HT-29 (cell line): Measurements from ENCODE around the gene RGR. TPM values are rescaled to one million over a fixed set of nuclear protein-coding genes. Genes with fewer than 3 reads are reported as not detected.

Experiments used
- DNase-seq: peaks from one replicate; pipeline ENCODE4 v3.0.0-alpha.2; 2015; ENCODE audit warnings: low spot score
- total RNA-seq: library from RNA; depleted of rRNA; stranded (reverse); fragments of >200 nt; shearing (Covaris generic); gene quantifications from 2 replicates; pipeline ENCODE4 v1.2.3, GENCODE V29; 2014

RGR gene
- total RNA-seq, 1 experiment from 2014 or later: not detected

DNA sequence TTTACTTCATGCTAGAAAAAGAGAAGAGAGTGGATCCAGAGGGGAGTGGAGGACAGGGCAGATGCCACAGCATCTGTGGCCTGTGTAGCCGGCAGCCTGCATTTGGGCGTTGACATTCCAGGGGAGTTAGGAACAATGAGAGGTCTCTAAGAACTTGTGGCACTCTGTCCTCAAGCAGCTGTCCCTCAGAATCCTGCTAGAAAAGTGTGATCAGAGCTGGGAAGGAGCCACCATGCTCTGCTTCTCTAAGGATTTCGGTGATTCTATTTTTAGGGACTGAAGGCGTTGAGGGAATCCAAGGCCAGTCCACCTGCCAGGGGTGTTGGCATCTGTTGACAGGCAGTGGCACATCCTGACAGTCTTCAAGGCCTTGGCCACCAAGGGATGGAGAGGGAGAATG lies 27.1 kb upstream of the RGR start:
- no peak for DNase-seq

DNA sequence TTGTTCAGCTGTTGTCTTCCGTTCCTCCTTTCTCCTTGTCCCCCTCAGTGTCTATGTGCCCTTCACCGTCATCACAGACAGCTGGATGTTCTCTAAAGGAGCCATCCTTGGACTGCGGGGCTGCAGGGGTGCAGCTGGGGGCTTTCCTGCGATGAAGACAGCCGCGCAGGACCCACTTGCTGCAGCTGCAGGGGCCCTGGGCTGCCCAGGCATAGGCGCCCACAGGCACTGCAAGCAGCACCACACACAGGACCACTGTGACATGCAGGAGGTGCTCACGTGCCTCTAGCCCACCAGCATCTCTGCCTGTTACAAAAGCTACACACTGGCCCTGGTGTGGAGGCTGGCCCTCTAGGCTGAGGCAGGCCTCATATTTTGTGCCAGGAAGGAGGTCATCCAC lies 22.9 kb upstream of the RGR start:
- DNase-seq: no peak

DNA sequence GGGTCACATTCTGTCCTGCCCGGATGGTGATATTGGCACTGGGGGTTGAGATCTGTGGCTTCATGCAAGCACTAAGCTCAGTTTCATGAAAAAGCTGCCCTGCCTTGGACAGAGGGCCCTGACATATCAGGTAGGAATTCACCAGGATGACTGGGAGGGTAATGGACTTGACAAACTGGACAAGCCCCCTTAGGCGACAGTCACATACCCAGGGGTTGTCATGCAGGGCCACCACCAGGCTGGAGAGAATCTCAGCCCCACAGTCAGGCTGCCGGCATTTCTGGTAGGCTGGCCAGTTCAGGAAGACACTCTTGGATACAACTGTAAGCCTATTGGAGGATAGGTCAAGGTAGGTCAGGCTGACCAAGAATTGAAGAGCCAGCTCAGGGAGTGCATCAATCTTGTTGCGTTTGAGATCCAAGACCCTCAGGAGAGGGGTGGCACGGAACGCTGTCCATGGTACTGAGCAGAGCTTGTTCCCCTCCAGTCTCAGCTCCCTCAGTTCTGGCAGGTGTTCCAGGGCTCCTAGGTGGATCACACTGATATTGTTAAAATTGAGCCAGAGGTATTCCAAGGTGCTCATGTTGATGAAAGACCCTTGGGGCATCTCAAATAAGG lies 20.3 kb upstream of the RGR start:
- no peak for DNase-seq

DNA sequence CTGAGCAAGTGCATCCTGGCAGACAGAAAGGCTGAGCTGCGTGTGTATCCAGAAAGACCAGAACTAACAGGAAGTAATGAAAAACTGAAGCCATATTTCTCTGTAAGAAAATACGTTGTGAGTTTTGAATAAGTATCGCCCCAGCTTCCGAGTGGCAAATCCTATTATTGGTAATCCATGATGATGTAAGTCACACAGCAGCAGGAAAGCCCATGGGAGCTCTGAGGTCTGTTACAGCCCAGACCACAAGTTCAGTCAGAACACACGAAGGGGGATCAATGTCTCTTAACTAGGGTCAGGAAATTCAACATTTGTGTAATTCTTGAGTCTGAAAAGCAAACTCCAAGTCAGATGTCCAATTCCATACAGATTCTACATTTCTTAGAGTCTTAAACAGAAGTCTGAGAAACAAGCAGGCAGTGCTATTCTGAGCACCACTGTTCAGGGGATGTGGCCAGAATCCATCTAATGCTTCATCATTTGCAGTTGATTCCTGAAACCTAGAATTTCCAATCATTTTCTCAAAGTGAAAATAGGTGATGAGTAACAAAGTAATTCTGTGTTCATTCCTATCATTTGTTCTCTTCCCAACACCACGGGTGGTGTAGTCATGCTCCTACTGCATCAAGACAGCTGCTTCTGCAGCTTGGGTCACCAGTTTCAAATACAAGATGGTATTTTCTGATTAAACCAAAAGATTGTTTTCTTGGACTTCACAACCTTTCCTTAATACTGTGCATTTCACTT lies 19.3 kb upstream of the RGR start, which contains the start of gene LRIT2:
TSS of gene LRIT2 (minus strand) at position 118 of the 747 bp plus-strand sequence. CDS start at position 94, 24 bp downstream.
- DNase-seq: no peak

DNA sequence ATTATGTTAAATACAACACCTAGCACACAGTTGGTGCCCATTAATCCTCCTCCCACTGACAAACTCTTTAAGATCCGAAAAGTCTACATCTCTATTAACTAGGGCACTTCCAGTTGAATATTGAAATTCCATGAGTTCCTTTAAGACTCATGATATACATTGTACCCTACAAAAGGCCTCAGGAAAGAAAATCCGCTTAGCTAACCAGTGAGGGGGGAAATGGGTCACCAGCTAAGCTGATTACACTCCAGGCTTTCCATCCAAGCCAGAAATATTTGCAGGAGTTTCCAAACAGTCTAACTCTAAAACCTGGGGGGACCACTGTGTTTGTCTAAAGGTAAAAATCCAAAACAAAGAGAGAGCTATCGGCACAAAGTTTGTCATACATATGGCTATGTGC lies 18.2 kb upstream of the RGR start:
- no peak for DNase-seq

DNA sequence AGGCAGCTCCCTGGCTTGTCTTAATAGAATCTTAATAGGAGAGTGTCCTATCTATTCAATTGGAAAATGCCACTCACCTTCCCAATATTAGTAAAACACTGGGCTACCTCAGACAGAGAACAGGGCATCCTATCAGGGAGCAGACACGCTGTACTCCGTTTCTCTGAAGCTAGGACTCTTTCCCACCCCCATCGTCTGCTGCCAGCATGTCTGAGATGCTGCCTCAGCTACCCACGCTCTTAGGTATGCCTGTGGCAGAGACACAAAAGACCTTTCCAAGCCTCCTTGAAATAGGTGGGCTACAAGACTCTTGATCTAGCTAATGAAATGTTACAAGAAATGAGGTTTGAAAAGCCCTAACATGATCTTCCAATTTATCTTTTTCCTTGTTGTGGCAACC lies 17.0 kb upstream of the RGR start:
- no peak for DNase-seq

DNA sequence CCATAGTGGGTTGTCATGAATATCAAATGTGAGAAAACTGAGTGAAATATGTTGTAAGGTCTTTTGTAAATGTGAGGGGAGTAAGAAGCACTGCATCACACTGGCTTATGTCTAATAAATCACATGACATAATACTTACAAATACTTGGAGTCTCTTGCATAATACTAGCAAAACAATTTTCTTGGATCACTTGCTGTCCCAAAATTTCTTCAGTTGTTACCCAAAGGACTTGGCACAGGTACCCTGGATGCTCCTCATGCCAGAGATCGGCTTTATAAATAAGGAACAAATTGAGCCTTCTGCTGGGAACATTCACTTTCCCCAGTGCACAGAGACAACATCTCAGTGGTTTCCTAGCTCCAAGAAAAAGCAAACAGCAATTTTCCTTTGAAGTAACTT lies 14.5 kb upstream of the RGR start:
- no peak for DNase-seq

DNA sequence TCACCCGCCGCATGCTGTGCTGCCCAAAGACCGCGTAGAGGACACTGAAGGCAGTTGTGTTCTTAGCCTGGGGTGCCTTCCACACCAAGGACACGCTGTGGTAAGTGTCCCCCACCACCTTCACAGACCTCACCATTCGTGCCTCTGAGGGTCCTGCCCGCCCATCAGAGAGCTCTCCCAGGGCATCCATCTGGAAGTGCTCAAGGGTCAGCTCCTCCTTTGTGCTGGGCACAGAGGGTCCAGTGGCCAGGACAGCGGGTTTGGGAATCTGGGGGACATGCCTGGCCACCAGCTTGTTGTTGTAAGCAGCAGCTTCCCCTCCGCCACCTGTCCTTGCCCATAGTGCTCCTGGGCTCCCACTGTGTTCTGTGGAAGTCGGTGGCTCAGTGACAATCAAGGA lies 12.5 kb upstream of the RGR start:
- DNase-seq: no peak

DNA sequence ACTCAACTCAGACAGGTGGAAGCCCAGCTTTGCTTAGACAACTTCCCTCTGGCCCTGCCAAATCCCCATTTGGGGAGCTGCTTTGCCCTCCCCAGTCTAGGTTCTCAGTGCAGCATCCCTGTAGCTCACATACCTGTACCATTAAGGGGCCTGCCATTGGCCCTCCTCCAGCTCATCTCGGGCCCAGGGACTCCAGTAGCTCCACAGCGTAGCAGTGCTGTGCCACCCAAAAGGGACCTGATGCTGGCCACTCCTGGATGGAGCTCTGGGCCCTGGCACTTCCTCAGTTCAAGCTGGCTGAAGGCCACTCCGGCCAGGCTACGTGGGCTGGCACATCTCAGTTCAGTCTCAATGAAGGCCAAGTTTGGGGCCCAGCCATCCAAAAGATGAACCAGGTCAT lies 10.9 kb upstream of the RGR start:
- no peak for DNase-seq

DNA sequence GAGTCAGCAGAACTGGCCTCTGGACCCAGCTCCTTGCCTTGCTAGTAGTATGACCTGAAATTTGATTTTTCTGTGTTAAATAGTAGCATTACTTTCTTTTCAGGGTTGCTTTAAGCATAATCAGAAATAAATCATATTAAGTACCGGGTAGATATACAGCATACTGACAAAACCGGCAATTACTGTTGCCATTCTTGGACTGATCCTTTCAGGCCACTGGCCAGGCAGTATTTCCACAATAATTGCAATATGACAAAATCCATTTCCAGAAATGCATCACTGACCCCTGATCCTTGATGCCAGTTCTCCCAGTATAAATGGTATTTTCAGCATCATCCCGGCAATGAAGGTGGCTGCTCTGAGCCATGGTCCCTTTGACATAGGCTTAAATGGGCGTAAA lies 10.4 kb upstream of the RGR start:
- no peak for DNase-seq

DNA sequence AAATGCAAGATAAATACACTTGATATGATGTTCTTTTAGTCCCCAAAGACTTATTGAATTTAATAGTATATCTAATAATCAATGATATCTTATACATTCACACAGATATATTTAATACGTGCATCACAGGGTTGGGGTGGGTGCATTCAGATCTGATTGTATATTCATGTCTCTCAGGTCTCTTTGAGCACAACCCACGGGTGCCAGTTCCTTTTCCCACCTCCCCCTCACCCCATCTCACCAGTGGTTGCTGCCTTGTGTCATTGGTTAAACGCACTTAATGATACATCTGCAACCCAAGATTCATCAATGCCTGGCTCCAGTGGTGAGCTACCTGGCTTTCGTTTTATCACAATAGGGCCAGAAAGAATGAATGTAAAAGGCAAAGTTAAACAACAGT lies 9.8 kb upstream of the RGR start:
- no peak for DNase-seq

DNA sequence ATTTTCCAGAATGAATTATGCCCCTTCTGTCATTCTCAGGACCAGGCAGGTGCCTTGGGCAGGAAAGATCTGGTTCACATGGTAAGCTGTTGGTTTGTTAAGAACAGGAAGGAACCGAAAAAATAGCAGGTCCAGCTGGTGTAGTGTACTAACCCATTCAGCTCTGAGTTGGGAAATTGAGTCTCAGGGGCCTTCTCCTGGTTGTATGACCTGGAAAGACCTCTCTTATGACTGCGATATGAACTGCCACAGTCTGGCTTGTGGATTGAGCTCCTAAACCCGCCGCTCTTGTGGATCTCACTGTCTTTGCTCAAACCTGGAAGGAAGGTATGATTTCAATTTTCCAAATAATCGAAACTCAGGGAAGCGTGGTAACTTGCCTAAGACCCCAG lies 8.1 kb upstream of the RGR start:
- DNase-seq: no peak

DNA sequence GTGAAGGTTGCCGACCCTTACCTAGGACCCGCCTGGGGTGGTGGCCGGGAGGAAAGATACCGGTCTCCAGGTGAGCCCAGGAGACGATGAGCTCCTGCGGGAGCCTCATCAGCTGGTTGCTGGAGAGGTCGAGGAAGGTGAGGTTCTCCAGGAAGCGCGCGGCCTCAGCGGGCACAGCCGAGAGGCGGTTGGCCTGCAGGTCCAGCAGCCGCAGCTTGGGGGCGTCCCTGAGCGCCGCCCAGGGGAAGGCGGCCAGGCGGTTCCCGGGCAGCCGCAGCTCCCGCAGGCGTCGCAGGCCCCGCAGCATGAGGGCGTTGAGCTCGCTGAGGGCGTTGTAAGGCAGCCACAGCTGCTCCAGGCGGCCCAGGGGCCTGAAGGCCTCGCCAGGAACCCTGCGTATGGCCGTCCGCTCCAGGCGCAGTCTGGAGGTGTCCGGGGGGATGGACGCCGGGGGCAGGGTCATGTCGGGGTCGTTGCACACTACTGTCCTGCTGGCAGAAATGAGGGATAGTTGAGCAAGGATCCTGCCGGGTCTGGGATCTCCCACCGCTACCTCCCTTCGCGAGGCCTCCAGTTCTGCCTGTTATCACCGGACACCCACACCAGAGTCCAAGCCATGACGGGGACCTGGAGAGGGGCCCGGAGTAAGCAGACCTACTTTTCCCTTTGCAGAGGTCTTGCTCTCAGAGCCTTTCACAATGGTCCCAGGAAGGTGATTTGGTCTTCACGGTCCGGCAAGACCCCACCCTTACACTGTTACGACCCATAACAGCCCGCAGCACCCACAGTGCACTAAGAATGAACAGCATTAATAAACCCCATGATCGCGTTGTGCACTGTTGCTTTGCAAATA lies 7.4 kb upstream of the RGR start:
- no peak for DNase-seq

DNA sequence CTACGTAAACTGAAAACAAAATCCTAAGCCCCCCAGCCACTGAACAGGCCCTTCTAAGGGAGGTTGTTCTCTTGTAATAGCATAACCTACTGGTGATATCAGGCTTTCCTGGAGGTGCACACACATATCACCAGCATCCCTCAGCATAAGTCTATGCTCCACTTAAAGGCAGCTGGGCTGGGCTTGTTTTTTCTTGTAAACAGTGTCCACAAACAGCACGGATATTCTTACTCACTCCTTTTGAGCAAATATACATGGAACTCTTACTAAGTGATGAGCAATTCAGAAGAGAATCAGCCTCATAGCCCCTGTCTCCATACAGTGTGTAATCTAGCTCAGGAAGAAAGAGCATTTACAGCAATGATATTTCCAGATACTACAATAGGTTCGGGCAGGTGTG lies 5.9 kb upstream of the RGR start:
- DNase-seq: no peak

DNA sequence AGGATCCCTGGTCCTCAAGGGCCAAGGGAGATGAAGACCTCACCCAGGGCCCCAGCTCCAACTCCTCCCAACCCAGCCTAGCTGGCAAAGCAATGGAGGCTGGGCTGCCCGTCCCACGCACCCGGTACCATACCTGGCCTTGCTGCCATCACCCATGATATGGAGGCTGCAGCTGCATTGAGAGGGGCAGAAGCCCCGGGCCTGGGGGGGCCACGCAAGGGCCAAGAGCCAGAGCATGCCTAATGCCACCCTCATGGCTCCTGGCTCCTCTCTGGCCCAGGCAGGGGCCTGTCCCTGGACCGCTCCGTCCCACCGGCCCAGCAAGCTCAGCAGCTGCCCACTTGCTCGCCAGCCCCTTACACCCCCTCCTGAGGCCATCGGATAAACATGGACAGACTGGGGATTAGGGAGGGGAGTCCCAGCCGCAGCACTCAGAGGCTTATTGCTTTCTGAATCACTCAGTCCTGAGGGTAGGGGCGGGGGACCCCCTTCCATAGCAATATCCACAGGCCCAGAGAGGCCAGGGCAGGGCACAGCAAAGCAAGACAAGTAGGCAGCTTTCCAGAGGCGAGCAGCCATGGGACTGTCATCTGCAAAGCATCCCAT lies 3.6 kb upstream of the RGR start, which contains the start of gene LRIT1:
TSS of gene LRIT1 (minus strand) at position 362 of the 606 bp plus-strand sequence. CDS start at position 255, 107 bp downstream.
- DNase-seq: no peak

DNA sequence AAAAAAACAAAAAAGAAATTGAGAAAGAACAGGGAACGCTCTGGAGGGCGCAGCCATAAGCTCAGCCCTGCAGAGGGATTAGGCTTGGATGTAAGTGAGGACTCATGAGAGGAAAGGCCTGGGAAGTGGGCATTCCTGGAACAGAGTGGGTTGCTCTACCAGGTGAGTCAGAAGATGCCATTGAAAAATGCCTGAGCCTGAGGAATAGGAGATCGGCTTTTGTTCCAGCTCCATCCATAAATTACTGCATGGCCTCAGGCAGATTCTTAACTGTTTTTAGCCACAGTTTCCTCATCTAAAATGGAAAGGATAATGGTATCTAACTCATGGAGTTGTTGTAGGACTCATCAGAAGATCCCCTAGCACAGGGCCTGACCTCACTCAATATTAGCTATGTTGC lies 1.1 kb upstream of the RGR start:
- DNase-seq: no peak

DNA sequence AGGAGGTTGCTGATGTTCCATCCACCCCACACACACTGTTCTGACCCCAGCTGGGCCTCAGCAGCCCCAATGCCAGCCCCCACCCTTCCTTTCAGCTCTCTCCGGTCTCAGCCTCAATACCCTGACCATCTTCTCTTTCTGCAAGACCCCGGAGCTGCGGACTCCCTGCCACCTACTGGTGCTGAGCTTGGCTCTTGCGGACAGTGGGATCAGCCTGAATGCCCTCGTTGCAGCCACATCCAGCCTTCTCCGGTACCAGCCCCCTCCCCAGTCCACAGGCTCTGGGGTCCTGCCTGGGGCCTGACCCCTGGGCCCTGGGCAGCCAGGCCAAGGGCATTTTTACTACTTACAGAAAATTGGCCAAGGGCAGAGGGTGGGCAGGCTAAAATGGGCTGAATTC lies 2.6 kb downstream of the RGR start:
- DNase-seq: no peak

DNA sequence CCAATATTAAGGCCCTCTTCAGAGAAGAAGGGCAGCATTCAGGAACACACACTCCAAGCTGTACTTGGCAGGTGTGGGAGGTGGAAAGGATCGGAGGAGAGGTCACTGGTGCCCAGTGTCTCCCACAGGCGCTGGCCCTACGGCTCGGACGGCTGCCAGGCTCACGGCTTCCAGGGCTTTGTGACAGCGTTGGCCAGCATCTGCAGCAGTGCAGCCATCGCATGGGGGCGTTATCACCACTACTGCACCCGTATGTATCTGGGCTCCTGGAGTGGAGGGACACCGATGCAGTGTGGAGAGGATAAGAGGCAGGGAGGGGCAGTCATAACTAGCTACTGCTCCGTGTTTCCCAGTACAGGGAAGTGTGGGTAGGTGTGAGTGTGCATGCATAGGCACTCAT lies 3.9 kb downstream of the RGR start:
- no peak for DNase-seq

DNA sequence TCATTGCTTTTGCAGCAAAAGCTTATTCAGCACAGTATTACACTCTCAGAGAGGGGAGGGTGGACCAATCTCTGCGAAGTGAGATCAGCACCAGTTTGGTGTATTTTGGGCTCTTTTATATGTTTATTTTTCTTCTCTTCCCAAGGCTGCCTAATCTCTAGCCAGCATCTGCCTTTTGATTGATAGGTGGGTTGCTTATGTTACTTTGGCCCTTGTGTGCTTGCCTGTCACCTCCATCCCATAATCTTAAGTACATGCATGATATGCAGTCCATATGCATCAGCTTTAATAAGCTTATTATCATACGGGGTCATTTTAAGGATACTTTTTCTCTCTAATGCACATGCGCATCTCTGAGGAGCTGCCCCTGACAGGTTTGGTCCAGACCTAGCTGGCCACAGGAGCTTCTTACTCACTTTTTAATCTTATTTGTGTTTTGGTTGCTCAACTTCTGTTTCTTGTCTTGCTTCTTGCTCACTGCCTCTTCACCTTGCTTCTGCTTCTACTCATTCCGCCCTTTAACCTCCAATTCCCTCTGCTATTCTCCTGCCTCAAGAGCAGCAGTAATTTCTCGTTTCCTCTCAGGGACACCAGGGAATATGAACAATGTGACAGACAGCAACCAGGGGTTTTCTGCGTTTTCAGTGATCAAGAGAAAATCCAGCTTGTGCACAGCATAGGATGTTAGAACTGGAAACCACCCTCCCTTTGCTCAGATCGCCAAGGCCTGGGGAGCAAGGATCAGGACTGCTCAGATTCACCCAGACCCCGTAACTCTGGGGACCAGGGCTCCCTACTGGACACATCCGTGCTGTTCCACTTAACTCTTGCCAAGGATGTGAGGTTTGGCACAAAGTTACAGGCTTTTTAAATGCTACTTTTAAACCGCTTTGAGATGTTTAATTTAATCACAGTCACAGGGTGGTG lies 10.0 kb downstream of the RGR start:
- DNase-seq: no peak

DNA sequence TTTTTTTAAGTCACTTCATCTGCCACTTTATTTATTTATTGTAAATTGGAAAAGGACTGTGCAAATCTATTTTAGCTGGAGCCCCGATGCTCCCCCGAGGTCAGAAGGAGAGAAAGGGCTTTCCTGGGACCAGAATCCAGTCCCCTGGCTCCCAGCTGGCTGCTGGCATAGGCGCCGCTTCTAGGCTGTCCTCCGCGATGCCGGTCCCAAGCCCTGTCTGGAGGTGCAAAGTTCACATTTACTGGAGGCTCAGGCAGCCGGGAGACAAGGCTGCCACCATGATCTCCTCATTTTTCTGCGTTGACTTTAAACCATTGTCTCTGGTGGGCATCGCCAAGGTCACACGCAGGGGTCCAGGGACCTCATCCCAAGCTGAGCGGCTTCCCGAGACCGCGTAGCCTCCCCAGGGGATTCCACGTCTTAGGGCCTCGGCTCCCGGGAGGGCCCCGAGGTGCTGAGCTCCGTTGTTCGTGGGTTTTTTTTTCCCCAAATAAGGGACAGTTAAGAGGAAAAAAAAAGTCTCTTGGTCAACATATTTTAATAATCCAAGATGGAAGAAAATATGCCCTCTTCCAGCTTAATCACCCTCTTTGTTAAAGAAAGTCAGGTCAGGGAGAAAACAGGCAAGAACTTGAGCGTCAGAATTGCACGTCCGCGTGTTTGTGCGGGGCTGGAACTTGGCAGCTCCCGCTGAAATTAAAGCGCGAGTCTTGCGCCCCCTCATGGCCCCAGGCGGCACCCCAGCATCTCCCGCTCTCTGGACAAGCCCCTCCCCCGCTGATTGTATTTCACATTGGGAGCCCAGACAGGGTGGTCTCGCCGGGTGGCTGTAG lies 11.9 kb downstream of the RGR start:
- no peak for DNase-seq
